ENCODE measurements around the gene PDE4DIP.
"Not testable (repeated sequence)": the region's sequence is repeated elsewhere in the genome, so short reads cannot be mapped to it uniquely, and the experiment has no call there.

DNA sequence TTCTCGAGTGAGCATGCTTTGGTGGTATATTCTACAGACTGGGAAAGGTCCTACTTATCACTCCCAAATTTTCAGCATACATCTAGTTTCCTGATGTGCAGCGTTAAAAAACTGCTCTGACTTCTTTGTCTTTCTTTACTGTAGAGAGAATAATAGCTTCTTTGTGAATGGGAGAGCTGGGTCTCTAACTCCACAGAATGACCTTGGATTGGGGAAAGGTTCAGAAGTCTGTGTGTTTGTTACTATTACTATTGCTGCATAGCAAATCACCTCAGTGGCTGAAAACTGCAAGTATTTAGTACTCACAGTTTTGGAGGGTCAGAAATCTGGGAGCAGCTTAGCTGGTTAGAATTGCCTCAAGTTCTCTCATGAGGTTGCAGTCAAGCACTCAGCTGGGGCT is 20.4 kb upstream of the PDE4DIP start:
- TF ChIP-seq, protein P1, sequence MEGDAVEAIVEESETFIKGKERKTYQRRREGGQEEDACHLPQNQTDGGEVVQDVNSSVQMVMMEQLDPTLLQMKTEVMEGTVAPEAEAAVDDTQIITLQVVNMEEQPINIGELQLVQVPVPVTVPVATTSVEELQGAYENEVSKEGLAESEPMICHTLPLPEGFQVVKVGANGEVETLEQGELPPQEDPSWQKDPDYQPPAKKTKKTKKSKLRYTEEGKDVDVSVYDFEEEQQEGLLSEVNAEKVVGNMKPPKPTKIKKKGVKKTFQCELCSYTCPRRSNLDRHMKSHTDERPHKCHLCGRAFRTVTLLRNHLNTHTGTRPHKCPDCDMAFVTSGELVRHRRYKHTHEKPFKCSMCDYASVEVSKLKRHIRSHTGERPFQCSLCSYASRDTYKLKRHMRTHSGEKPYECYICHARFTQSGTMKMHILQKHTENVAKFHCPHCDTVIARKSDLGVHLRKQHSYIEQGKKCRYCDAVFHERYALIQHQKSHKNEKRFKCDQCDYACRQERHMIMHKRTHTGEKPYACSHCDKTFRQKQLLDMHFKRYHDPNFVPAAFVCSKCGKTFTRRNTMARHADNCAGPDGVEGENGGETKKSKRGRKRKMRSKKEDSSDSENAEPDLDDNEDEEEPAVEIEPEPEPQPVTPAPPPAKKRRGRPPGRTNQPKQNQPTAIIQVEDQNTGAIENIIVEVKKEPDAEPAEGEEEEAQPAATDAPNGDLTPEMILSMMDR (IDR thresholded peaks at IDR 0.05), result not testable (repeated sequence)
- not testable (repeated sequence) for TF ChIP-seq POLR2A, POLR2AphosphoS5 (IDR thresholded peaks at IDR 0.05)
